Stomach (tissue), 19 donors: ENCODE results near the gene ISG15. TPM values are rescaled to one million over a fixed set of nuclear protein-coding genes. Genes with fewer than 3 reads are reported as not detected.

ENCODE experiments used
- DNase-seq, 2 donors: peaks; one replicate each; pipeline versions ENCODE4 v3.0.0 to v3.0.0-alpha.2; 2013 to 2019
- H3K27ac ChIP-seq, 5 donors: fragments of 200-600 bp in 4 of 5; sonication (generic) in 4 of 5; one replicate each; pipeline ENCODE4 v1.5.1; 2013 to 2019; ENCODE audit warnings: mild to moderate bottlenecking in 1 of 5, moderate library complexity in 1 of 5
- H3K27me3 ChIP-seq, 3 donors: fragments of 200-600 bp; sonication (generic); one replicate each; pipeline ENCODE4 v1.5.1; 2017 to 2019; ENCODE audit warnings: mixed run types in 1 of 3
- H3K36me3 ChIP-seq, 4 donors: fragments of 200-600 bp; sonication (generic); 1 replicate in 3 of 4; 2 replicates in 1 of 4; pipeline ENCODE4 v1.5.1; 2016 to 2019
- H3K4me1 ChIP-seq, 4 donors: fragments of 200-600 bp; sonication (generic); one replicate each; pipeline ENCODE4 v1.5.1; 2016 to 2019
- H3K4me3 ChIP-seq, 4 donors: fragments of 200-600 bp; sonication (generic) in 3 of 4; one replicate each; pipeline ENCODE4 v1.5.1; 2016 to 2019; ENCODE audit warnings: mild to moderate bottlenecking in 1 of 4
- H3K9me3 ChIP-seq, 4 donors: fragments of 200-600 bp; sonication (generic); one replicate each; pipeline ENCODE4 v1.5.1; 2016 to 2019
- EP300 ChIP-seq: sonication (generic); formaldehyde crosslinking; IDR thresholded peaks from one replicate; pipeline ENCODE4 v1.6.1; 2017; ENCODE audit warnings: antibody characterized with exemption
- POLR2A ChIP-seq, 4 donors: fragments of 450-650 bp; IDR thresholded peaks; one replicate each; pipeline ENCODE4 v1.6.1; 2016; ENCODE audit warnings: antibody characterized with exemption in 4 of 4, control low read depth in 2 of 4, mild to moderate bottlenecking in 1 of 4, moderate library complexity in 1 of 4
- POLR2AphosphoS5 ChIP-seq, 3 donors: sonication (generic); formaldehyde crosslinking; IDR thresholded peaks; one replicate each; pipeline ENCODE4 v1.6.1; 2016; ENCODE audit warnings: antibody characterized with exemption in 3 of 3
- WGBS, 5 donors: extraction: QIAGEN DNeasy Blood & Tissue Kit in 3 of 5; methylation state at CpG; one replicate each; pipeline versions ENCODE4 v1.1.5 to v1.1.7; 2013 to 2018; 5-methylcytosine and 5-hydroxymethylcytosine counted together
- intact Hi-C: fragments of 100-400 bp; cut with DNase I; formaldehyde crosslinking; loops from one replicate; pipeline ENCODE4 v1.15.1; 2023; ENCODE audit warnings: low total_unique reads
- long read RNA-seq, 10 donors: transcript quantifications; one replicate each; lab custom pipeline, GENCODE V29; 2026
- polyA plus RNA-seq, 3 donors: library from polyadenylated mRNA; stranded (reverse); fragments of 200-250 nt; gene quantifications; one replicate each; pipeline ENCODE4 v1.2.3, GENCODE V29; 2013
- total RNA-seq, 5 donors: library from RNA; depleted of rRNA; stranded (reverse); fragments of >200 nt; gene quantifications; one replicate each; pipeline versions ENCODE4 v1.1.0 to v1.2.3, GENCODE V29; 2014 to 2016
- TF ChIP-seq, protein P1 (sequence below), 7 experiments: fragments of 450-650 bp in 4 of 7; fragments of 200-600 bp in 3 of 7; sonication (generic) in 3 of 7; IDR thresholded peaks; one replicate each; pipeline ENCODE4 v1.5.1; 2016 to 2019; ENCODE audit warnings: antibody characterized with exemption in 7 of 7, control low read depth in 2 of 7, mild to moderate bottlenecking in 1 of 7
- donor health status: healthy with polysubstance abuse.
- donor health status: Bipolar disorder and iron deficiency.
- donor health status: healthy.

ISG15 gene
- total RNA-seq (10 to 100 TPM; 16.3 to 84.6 (median 19.3) TPM), polyA plus RNA-seq (100 to 1,000 TPM in 1 of 3 donors, 10 to 100 TPM in 2; 78.1 to 105 (median 97.1) TPM)
- long read RNA-seq, donor 1, transcript ISG15-201 (2 exons, 711 nt) = major isoform, 5 of 5 reads
- long read RNA-seq, donor 1, partial matches to known transcripts = 0 of 5 reads
- long read RNA-seq, donor 1, other reads (novel, unspliced or antisense) = 0 of 5 reads
- long read RNA-seq, donor 2, transcript ISG15-201 (2 exons, 711 nt) = major isoform, 13 of 13 reads
- long read RNA-seq, donor 2, partial matches to known transcripts = 0 of 13 reads
- long read RNA-seq, donor 2, other reads (novel, unspliced or antisense) = 0 of 13 reads
- long read RNA-seq, donor 3, partial matches to known transcripts = 0 of 4 reads
- long read RNA-seq, donor 3, other reads (novel, unspliced or antisense) = 0 of 4 reads
- long read RNA-seq, donor 4 = 0 reads
- long read RNA-seq, donor 5, transcript ISG15-201 (2 exons, 711 nt) = major isoform, 8 of 8 reads
- long read RNA-seq, donor 5, partial matches to known transcripts = 0 of 8 reads
- long read RNA-seq, donor 5, other reads (novel, unspliced or antisense) = 0 of 8 reads
- long read RNA-seq, donor 6 = 0 reads
- long read RNA-seq, donor 7, transcript ISG15-201 (2 exons, 711 nt) = major isoform, 10 of 10 reads
- long read RNA-seq, donor 7, partial matches to known transcripts = 0 of 10 reads
- long read RNA-seq, donor 7, other reads (novel, unspliced or antisense) = 0 of 10 reads
- long read RNA-seq, donor 8, transcript ISG15-201 (2 exons, 711 nt) = major isoform, 6 of 6 reads
- long read RNA-seq, donor 8, partial matches to known transcripts = 0 of 6 reads
- long read RNA-seq, donor 8, other reads (novel, unspliced or antisense) = 0 of 6 reads
- long read RNA-seq, donor 9, transcript ISG15-201 (2 exons, 711 nt) = major isoform, 7 of 7 reads
- long read RNA-seq, donor 9, partial matches to known transcripts = 0 of 7 reads
- long read RNA-seq, donor 9, other reads (novel, unspliced or antisense) = 0 of 7 reads
- long read RNA-seq, donor 10, partial matches to known transcripts = 0 of 2 reads
- long read RNA-seq, donor 10, other reads (novel, unspliced or antisense) = 0 of 2 reads

DNA sequence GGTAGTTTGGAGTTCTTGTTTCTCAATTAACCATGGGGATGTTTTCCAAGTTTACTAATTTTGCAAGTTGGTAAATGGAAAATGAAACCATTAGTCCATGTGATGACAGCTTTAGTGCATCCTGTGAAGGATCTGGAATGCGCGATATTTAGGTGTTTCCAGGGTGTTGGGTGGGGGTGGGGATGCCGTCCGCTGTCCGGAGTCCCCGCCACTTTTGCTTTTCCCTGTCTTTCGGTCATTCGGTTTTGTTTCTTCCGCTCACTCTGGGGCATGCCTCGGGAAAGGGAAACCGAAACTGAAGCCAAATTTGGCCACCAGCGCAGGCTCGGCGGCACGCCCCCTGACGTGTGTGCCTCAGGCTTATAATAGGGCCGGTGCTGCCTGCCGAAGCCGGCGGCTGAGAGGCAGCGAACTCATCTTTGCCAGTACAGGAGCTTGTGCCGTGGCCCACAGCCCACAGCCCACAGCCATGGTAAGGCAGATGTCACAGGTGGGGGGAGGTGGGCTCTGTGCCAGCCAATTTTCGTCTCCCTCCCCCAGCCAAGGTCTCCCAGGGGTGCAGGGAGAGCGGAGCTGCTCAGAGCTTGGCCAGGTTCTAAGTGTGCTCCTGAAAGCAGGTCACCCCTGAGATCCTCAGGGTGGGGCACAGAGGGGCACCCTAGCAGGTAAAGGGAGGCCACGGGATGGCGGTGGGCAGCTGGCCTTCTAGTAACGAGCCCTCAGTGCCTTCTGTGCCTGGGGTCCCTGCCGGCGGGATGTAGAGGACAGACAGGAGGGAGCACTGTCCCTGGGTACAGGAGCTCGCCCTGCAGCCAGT lies at the start of gene ISG15:
TSS of gene ISG15 (plus strand) at position 393 of the 817 bp plus-strand sequence. CDS start at position 470, 77 bp downstream.
- Histone ChIP-seq H3K36me3 (no peaks in the 10 kb centered on the region), H3K4me3 (peak within 1 kb of the TSS; percentile 55 to 64 (median 61)), H3K4me1 (peaks cover 9 to 33% (median 20%) of the 10 kb centered on the region in 4 donors), H3K9me3 (no peaks in the 10 kb centered on the region), H3K27me3 (no peaks in the 10 kb centered on the region), H3K27ac (peak within 1 kb of the TSS; percentile 82 to 94 (median 91))
- 0 to 6% (median 3%) methylated on average over 24 to 30 of the region's 30 CpGs for WGBS, 5 donors
- peak; percentile 93 to 97 for DNase-seq
- intact Hi-C loops = no loop called here
- TF ChIP-seq POLR2AphosphoS5 (IDR thresholded peaks at IDR 0.05) (peak; percentile 86 to 95 (median 93)), POLR2A (IDR thresholded peaks at IDR 0.05) (peak in 1 of 4 donors; percentile 61), EP300 (no peak)

GRCh38 chr1:963746-964525 lies 49.4 kb upstream of the ISG15 start:
- DNase-seq = no peak
- H3K4me1 ChIP-seq = peaks cover 32 to 51% (median 45%) of the 10 kb centered on the region in 4 donors
- no peaks in the 10 kb centered on the region for H3K9me3 ChIP-seq
- 89 to 94% (median 93%) methylated on average over 27 to 47 of the region's 47 CpGs for WGBS, 5 donors
- intact Hi-C loops = no loop called here
- TF ChIP-seq POLR2A (IDR thresholded peaks at IDR 0.05) (no peak), EP300 (no peak), POLR2AphosphoS5 (IDR thresholded peaks at IDR 0.05) (no peak)
- TF ChIP-seq, protein P1, sequence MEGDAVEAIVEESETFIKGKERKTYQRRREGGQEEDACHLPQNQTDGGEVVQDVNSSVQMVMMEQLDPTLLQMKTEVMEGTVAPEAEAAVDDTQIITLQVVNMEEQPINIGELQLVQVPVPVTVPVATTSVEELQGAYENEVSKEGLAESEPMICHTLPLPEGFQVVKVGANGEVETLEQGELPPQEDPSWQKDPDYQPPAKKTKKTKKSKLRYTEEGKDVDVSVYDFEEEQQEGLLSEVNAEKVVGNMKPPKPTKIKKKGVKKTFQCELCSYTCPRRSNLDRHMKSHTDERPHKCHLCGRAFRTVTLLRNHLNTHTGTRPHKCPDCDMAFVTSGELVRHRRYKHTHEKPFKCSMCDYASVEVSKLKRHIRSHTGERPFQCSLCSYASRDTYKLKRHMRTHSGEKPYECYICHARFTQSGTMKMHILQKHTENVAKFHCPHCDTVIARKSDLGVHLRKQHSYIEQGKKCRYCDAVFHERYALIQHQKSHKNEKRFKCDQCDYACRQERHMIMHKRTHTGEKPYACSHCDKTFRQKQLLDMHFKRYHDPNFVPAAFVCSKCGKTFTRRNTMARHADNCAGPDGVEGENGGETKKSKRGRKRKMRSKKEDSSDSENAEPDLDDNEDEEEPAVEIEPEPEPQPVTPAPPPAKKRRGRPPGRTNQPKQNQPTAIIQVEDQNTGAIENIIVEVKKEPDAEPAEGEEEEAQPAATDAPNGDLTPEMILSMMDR (IDR thresholded peaks at IDR 0.05) = no peak
- H3K27ac ChIP-seq = no peak overlapping the region
- peaks cover 0 to 32% (median 6%) of the 10 kb centered on the region in 3 donors for H3K27me3 ChIP-seq
- H3K36me3 ChIP-seq = peaks cover 9 to 30% (median 25%) of the 10 kb centered on the region in 4 donors
- no peak overlapping the region for H3K4me3 ChIP-seq

- no peak for DNase-seq
- H3K27ac ChIP-seq = no peak overlapping the region
- H3K27me3 ChIP-seq = peaks cover 0 to 37% (median 6%) of the 10 kb centered on the region in 3 donors
- TF ChIP-seq POLR2AphosphoS5 (IDR thresholded peaks at IDR 0.05) = no peak
- no peak for TF ChIP-seq POLR2A (IDR thresholded peaks at IDR 0.05)
- TF ChIP-seq EP300 = no peak
- TF ChIP-seq, protein P1 (IDR thresholded peaks at IDR 0.05) = no peak
- H3K4me1 ChIP-seq = peaks cover 27 to 44% (median 38%) of the 10 kb centered on the region in 4 donors
- H3K9me3 ChIP-seq = no peaks in the 10 kb centered on the region
- intact Hi-C loops = no loop called here
- H3K36me3 ChIP-seq = peaks cover 9 to 30% (median 25%) of the 10 kb centered on the region in 4 donors
- WGBS, 5 donors = 93 to 95% (median 94%) methylated on average over 33 to 39 of the region's 51 CpGs
- no peak overlapping the region for H3K4me3 ChIP-seq
These were observed 48.4 kb upstream of the ISG15 start for GRCh38 chr1:964691-965525.
